AG10803 (cell line): ENCODE results near the gene FNDC3A.
A peak's percentile ranks its signal among the peaks of the same experiment; 100 is the strongest.
"Not testable (repeated sequence)": the region's sequence is repeated elsewhere in the genome, so short reads cannot be mapped to it uniquely, and the experiment has no call there.

Source experiments
- DNase-seq: peaks from one replicate; pipeline ENCODE4 v3.0.0; 2010; ENCODE audit warnings: low read depth
- H3K4me3 ChIP-seq: 2 replicates; pipeline ENCODE4 v1.5.1; 2011; ENCODE audit warnings: mild to moderate bottlenecking, low read length, control low read depth
- CTCF ChIP-seq: conservative IDR thresholded peaks from 2 replicates; pipeline ENCODE4 v1.5.1; 2011; ENCODE audit warnings: mild to moderate bottlenecking, low read length, control low read depth, inconsistent platforms

The FNDC3A gene

GRCh38 chr13:48990900-48991299, 15.2 kb downstream of the FNDC3A start:
- TF ChIP-seq CTCF = no peak
- no peak for DNase-seq

GRCh38 chr13:48993150-48993549, 17.4 kb downstream of the FNDC3A start:
- H3K4me3 ChIP-seq = no peak overlapping the region
- DNase-seq = no peak
- TF ChIP-seq CTCF = no peak

More at GRCh38 chr13:48990900-48991299, 15.2 kb downstream of the FNDC3A start:
- H3K4me3 ChIP-seq = no peak overlapping the region

DNA sequence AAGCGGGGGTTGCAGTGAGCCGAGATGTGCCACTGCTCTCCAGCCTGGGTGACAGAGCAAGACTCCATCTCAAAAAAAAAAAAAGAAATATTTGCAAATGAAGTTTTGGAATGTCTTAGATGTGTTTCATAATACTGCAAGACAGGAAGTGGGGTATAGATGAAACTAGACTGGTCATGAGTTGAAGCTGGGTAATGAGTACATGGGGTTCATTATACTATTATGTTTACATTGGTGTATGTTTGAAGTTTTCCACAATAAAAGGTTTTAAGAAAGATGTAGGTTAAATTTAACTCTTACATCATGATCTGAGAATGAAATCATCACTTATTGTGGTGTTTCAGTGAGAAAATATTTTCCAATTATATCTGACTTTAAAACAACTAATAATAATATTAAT, 19.0 kb downstream of the FNDC3A start:
- no peak for TF ChIP-seq CTCF
- peak; percentile 63 for DNase-seq
- H3K4me3 ChIP-seq = no peak overlapping the region

DNA sequence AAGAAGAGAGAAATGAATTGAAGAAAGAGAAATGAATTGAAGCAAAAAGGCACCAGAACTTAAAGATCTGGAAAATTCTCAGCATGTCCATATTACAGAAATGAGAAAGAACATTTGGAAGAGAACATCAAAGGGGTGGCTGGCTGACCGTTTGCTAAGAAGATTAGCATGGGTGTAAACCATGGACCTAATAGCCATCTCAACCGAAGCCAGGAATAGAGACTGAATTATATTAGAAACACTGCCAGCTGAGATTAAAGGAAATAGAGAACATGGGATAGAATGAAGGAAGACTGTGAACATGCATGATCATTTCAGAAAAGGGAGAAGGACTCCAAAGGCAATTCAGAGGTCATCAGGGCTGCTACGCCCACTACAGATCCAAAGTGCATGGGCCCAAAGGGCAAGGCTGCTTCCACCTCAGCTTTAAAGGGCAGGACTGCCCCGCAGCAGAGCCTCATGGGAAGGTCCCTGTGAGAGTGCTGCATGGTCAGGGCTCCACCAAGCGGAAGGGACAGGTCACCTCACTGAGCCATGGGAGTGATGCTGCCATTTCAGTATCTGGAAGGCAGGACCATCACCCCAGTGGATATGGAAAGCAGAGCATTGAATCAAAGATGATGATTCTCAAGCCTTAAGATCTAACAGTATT, 23.1 kb downstream of the FNDC3A start:
- DNase-seq = no peak
- TF ChIP-seq CTCF = no peak
- no peak overlapping the region for H3K4me3 ChIP-seq

GRCh38 chr13:49000247-49000646, 24.5 kb downstream of the FNDC3A start:
- no peak for TF ChIP-seq CTCF
- no peak for DNase-seq
- H3K4me3 ChIP-seq = no peak overlapping the region

DNA sequence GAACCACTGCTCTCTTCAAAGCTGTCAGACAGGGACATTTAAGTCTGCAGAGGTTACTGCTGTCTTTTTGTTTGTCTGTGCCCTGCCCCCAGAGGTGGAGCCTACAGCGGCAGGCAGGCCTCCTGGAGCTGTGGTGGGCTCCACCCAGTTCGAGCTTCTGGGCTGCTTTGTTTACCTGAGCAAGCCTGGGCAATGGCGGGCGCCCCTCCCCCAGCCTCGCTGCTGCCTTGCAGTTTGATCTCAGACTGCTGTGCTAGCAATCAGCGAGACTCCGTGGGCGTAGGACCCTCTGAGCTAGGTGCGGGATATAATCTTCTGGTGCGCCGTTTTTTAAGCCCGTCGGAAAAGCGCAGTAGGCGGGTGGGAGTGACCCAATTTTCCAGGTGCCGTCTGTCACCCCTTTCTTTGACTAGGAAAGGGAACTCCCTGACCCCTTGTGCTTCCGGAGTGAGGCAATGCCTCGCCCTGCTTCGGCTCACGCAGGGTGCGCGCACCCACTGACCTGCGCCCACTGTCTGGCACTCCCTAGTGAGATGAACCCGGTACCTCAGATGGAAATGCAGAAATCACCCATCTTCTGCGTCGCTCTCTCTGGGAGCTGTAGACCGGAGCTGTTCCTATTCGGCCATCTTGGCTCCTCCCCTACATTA, 43.4 kb downstream of the FNDC3A start:
- not testable (repeated sequence) for DNase-seq, H3K4me3 ChIP-seq

GRCh38 chr13:49020328-49020727, 44.6 kb downstream of the FNDC3A start:
- no peak overlapping the region for H3K4me3 ChIP-seq
- DNase-seq = no peak
- no peak for TF ChIP-seq CTCF
